ENCODE measurements around the gene APAF1. TPM values are rescaled to one million over a fixed set of nuclear protein-coding genes. Genes with fewer than 3 reads are reported as not detected.

The APAF1 gene
- total and polyA plus RNA-seq, 10 of the 15 experiments (the other 5 are each of a cell fraction or from before 2014, with no cell fraction given), result 4.2 to 19.1 (median 14.2) TPM

- no peak for DNase-seq (ENCODE audit: low read depth, low spot score)
- no peaks in the 10 kb centered on the region for H3K9me3 ChIP-seq (replicated peaks; ENCODE audit: control insufficient read depth, insufficient read depth, low read length)
- in situ Hi-C loops (cut with MboI) (no loop called here), intact Hi-C loops (cut with micrococcal nuclease; ENCODE audit: unreplicated experiment) (no loop called here)
- no peak for TF ChIP-seq ZBTB33 (IDR thresholded peaks at IDR 0.05)
- TF ChIP-seq ELK1 (IDR thresholded peaks at IDR 0.05; ENCODE audit: low read depth, low read length), result no peak
- TF ChIP-seq ZBED1 (IDR thresholded peaks at IDR 0.05; ENCODE audit: borderline replicate concordance), result no peak
- TF ChIP-seq EGR1 (IDR thresholded peaks at IDR 0.05; ENCODE audit: borderline replicate concordance in 1 of 2, low read depth in 2 of 2, low read length in 2 of 2), result no peak
- no peak for TF ChIP-seq ESRRA (IDR thresholded peaks at IDR 0.05; ENCODE audit: low read length)
- TF ChIP-seq MYC (IDR thresholded peaks at IDR 0.05; ENCODE audit: insufficient read depth, insufficient read length, insufficient replicate concordance, low read length, severe bottlenecking), result no peak
- TF ChIP-seq BACH1 (IDR thresholded peaks at IDR 0.05; ENCODE audit: borderline replicate concordance), result no peak
- TF ChIP-seq SKIL (IDR thresholded peaks at IDR 0.05; ENCODE audit: low read depth, poor library complexity, severe bottlenecking), result no peak
- no peak for TF ChIP-seq ZZZ3 (IDR thresholded peaks at IDR 0.05; ENCODE audit: control insufficient read depth, insufficient read length, low read depth)
- TF ChIP-seq CHD4 (IDR thresholded peaks at IDR 0.05), result no peak
- no peak for TF ChIP-seq IRF4 (IDR thresholded peaks at IDR 0.05; ENCODE audit: low read depth, low read length)
- no peak for TF ChIP-seq IRF3 (IDR thresholded peaks at IDR 0.05)
- TF ChIP-seq RFX5 (IDR thresholded peaks at IDR 0.05; ENCODE audit: low read depth, low read length), result no peak
- H3K27ac ChIP-seq (ENCODE audit: control insufficient read depth, insufficient read depth), result no peak overlapping the region
- H2AFZ ChIP-seq (ENCODE audit: control insufficient read depth, low read depth, low read length), result no peak overlapping the region
- no TSS peak for BruUV-seq (replicated peaks)
- SMC1A ChIA-PET (ENCODE audit: uncharacterized antibody, unreplicated experiment), result interaction anchor here (0.9 kb wide), 1 partner anchor 112 kb away, joined by 3 read pairs; no protein-coding TSS in a partner anchor
- no peaks in the 10 kb centered on the region for H4K20me1 ChIP-seq (ENCODE audit: control insufficient read depth, insufficient read depth)
- no peaks in the 10 kb centered on the region for H3K27me3 ChIP-seq (replicated peaks in 1 of 2; ENCODE audit: control insufficient read depth in 2 of 2, insufficient read depth in 2 of 2, low read length in 1 of 2)
- CTCF ChIA-PET, result interaction anchor here (1.0 to 2.2 kb wide), 3 partner anchors 8 to 112 kb away, joined by 3 to 8 read pairs (median 4); no protein-coding TSS in a partner anchor
- ATAC-seq, result no peak
- FAIRE-seq, result no peak
- H3K36me3 ChIP-seq (ENCODE audit: control insufficient read depth in 2 of 2, insufficient read depth in 2 of 2, low read length in 1 of 2), result peaks cover 8 to 20% of the 10 kb centered on the region in 2 experiments
- WGBS (ENCODE audit: insufficient coverage, insufficient replicate concordance, low lambda C conversion rate, missing lambda C conversion rate), result over 99% methylated on average over 15 of the region's 15 CpGs
- H3K4me1 ChIP-seq (ENCODE audit: control insufficient read depth, insufficient read depth, low read length), result no peaks in the 10 kb centered on the region
- RAD21 ChIA-PET (ENCODE audit: unreplicated experiment), result interaction anchor here (0.9 kb wide), 1 partner anchor 111 kb away, joined by 4 read pairs; no protein-coding TSS in a partner anchor
- no peak overlapping the region for H3K4me3 ChIP-seq
- H3K79me2 ChIP-seq (ENCODE audit: control insufficient read depth, insufficient read depth, low read length), result no peaks in the 10 kb centered on the region
- POLR2A ChIA-PET, result no interaction called here
- H3K9ac ChIP-seq (ENCODE audit: control insufficient read depth, insufficient read depth, low read length), result no peak overlapping the region
- H3K4me2 ChIP-seq (ENCODE audit: control insufficient read depth, insufficient read depth), result no peak overlapping the region
Observed at GRCh38 chr12:98678236-98678945, 33.3 kb downstream of the APAF1 start.
